Natural killer cell (primary cell): Measurements from ENCODE around the gene KLHL22. TPM values are rescaled to one million over a fixed set of nuclear protein-coding genes. Genes with fewer than 3 reads are reported as not detected.

ENCODE experiments used
- ATAC-seq, 3 donors: fragments of 150-1000 bp in 2 of 3; fragments of 200-7000 bp in 1 of 3; cut with Tn5 transposase; 1 replicate in 1 of 3; 2 replicates in 2 of 3; pipeline ENCODE4 v1.10.0; 2021; ENCODE audit warnings: mild to moderate bottlenecking in 2 of 3, moderate library complexity in 2 of 3
- DNase-seq, 2 donors: peaks; one replicate each; pipeline versions ENCODE4 v3.0.0 to v3.0.0-alpha.2; 2013 to 2021; ENCODE audit warnings: mixed read lengths in 1 of 2
- H3K27ac ChIP-seq: one replicate; pipeline ENCODE4 v1.5.1; 2013; ENCODE audit warnings: mild to moderate bottlenecking, low read length
- H3K27me3 ChIP-seq: one replicate; pipeline ENCODE4 v1.6.1; 2013; ENCODE audit warnings: low read length; ENCODE audit not compliant: control insufficient read depth, insufficient read depth
- H3K36me3 ChIP-seq: one replicate; pipeline ENCODE4 v1.6.1; 2013; ENCODE audit warnings: low read length; ENCODE audit not compliant: control insufficient read depth, insufficient read depth
- H3K4me1 ChIP-seq: one replicate; pipeline ENCODE4 v1.6.1; 2013; ENCODE audit warnings: low read length; ENCODE audit not compliant: control insufficient read depth, insufficient read depth
- H3K4me3 ChIP-seq: one replicate; pipeline ENCODE4 v1.5.1; 2013; ENCODE audit warnings: low read length
- H3K9me3 ChIP-seq: one replicate; pipeline ENCODE4 v1.6.1; 2013; ENCODE audit warnings: low read length; ENCODE audit not compliant: control insufficient read depth, insufficient read depth
- H3K27ac Mint-ChIP-seq, 2 donors: one replicate each; pipeline ENCODE4 v1.8.0; 2022; ENCODE audit warnings: mild to moderate bottlenecking in 2 of 2, mixed read lengths in 2 of 2, moderate library complexity in 1 of 2
- H3K27me3 Mint-ChIP-seq, 2 donors: one replicate each; pipeline ENCODE4 v1.8.0; 2022; ENCODE audit warnings: low read depth in 2 of 2, mixed read lengths in 2 of 2
- H3K36me3 Mint-ChIP-seq: one replicate; pipeline ENCODE4 v1.8.0; 2022; ENCODE audit warnings: mixed read lengths
- H3K4me1 Mint-ChIP-seq, 2 donors: one replicate each; pipeline ENCODE4 v1.8.0; 2022; ENCODE audit warnings: mixed read lengths in 2 of 2
- H3K4me3 Mint-ChIP-seq: one replicate; pipeline ENCODE4 v1.8.0; 2022; ENCODE audit warnings: mild to moderate bottlenecking, moderate library complexity, mixed read lengths
- H3K9me3 Mint-ChIP-seq, 2 donors: one replicate each; pipeline ENCODE4 v1.8.0; 2022; ENCODE audit warnings: mixed read lengths in 2 of 2
- CTCF ChIP-seq: fragments of 200-600 bp; IDR thresholded peaks from one replicate; pipeline ENCODE4 v1.8.0; 2022; ENCODE audit warnings: antibody characterized with exemption
- WGBS: methylation state at CpG from one replicate; pipeline ENCODE4 v1.1.7; 2013; ENCODE audit warnings: missing lambda C conversion rate; ENCODE audit not compliant: insufficient coverage; 5-methylcytosine and 5-hydroxymethylcytosine counted together
- intact Hi-C: fragments of 100-400 bp; cut with micrococcal nuclease; formaldehyde crosslinking; loops from one replicate; pipeline ENCODE4 v1.14.2; 2022
- total RNA-seq, 4 donors: library from RNA; stranded (reverse); fragments of 120-200 nt in 1 of 4; gene quantifications; one replicate each; pipeline versions ENCODE4 v1.2.3 to v1.2.4, GENCODE V29; 2013 to 2022

KLHL22 gene
- total RNA-seq, 3 donors from 2014 or later (not counting 1 experiment from before 2014, with no cell fraction given): 26.5 to 53.0 (median 31.0) TPM

- ATAC-seq (no peak), DNase-seq (no peak)
- Mint-ChIP-seq H3K27ac (no peak overlapping the region), H3K9me3 (no peaks in the 10 kb centered on the region), H3K4me3 (no peak overlapping the region), H3K36me3 (peaks cover 4% of the 10 kb centered on the region), H3K27me3 (no peaks in the 10 kb centered on the region), H3K4me1 (no peaks in the 10 kb centered on the region)
- Histone ChIP-seq H3K27me3 (no peaks in the 10 kb centered on the region), H3K9me3 (no peaks in the 10 kb centered on the region), H3K4me3 (no peak overlapping the region), H3K27ac (no peak overlapping the region), H3K36me3 (peaks cover 17% of the 10 kb centered on the region), H3K4me1 (no peaks in the 10 kb centered on the region)
- no peak for TF ChIP-seq CTCF
- 94% methylated on average over 1 of the region's 1 CpG for WGBS
- intact Hi-C loops: no loop called here
Observed at GRCh38 chr22:20450551-20450906, 45.1 kb downstream of the KLHL22 start.

- Mint-ChIP-seq H3K36me3 (peaks cover 4% of the 10 kb centered on the region), H3K4me1 (no peaks in the 10 kb centered on the region), H3K27me3 (no peaks in the 10 kb centered on the region), H3K27ac (no peak overlapping the region), H3K4me3 (no peak overlapping the region), H3K9me3 (no peaks in the 10 kb centered on the region)
- intact Hi-C loops: no loop called here
- no peaks in the 10 kb centered on the region for H3K4me1 ChIP-seq
- ATAC-seq: no peak
- TF ChIP-seq CTCF: no peak
- no peak for DNase-seq
- 97% methylated on average over 19 of the region's 19 CpGs for WGBS
- H3K27me3 ChIP-seq: no peaks in the 10 kb centered on the region
- H3K27ac ChIP-seq: no peak overlapping the region
- H3K36me3 ChIP-seq: peaks cover 20% of the 10 kb centered on the region
- H3K4me3 ChIP-seq: no peak overlapping the region
- H3K9me3 ChIP-seq: no peaks in the 10 kb centered on the region
Observed at GRCh38 chr22:20449819-20450550, 45.6 kb downstream of the KLHL22 start.

GRCh38 chr22:20448630-20449029, 47.0 kb downstream of the KLHL22 start:
- no peaks in the 10 kb centered on the region for H3K9me3 ChIP-seq
- no peak for DNase-seq
- H3K4me1 ChIP-seq: no peaks in the 10 kb centered on the region
- Mint-ChIP-seq H3K27ac (no peak overlapping the region), H3K36me3 (peaks cover 4% of the 10 kb centered on the region), H3K4me3 (no peak overlapping the region), H3K4me1 (no peaks in the 10 kb centered on the region), H3K27me3 (no peaks in the 10 kb centered on the region), H3K9me3 (no peaks in the 10 kb centered on the region)
- H3K27ac ChIP-seq: no peak overlapping the region
- H3K36me3 ChIP-seq: peaks cover 22% of the 10 kb centered on the region
- H3K27me3 ChIP-seq: no peaks in the 10 kb centered on the region
- no peak for TF ChIP-seq CTCF
- intact Hi-C loops: no loop called here
- ATAC-seq: no peak
- H3K4me3 ChIP-seq: no peak overlapping the region
- 98% methylated on average over 5 of the region's 5 CpGs for WGBS
